ENCODE measurements around the gene STAT5A. TPM values are rescaled to one million over a fixed set of nuclear protein-coding genes. Genes with fewer than 3 reads are reported as not detected.

The STAT5A gene
- total RNA-seq, 4 donors from 2014 or later = 30.7 to 69.2 (median 33.9) TPM

- Histone ChIP-seq H3K27ac (no peak overlapping the region), H3K4me3 (no peak overlapping the region)
- peak in 1 of 2 donors; percentile 7 for DNase-seq
These were observed 4.9 kb upstream of the STAT5A start for GRCh38 chr17:42283241-42284023.

GRCh38 chr17:42284024-42284369, 4.3 kb upstream of the STAT5A start:
- H3K4me1 ChIP-seq = peaks cover 6 to 7% of the 10 kb centered on the region in 2 donors
- TF ChIP-seq POLR2A (IDR thresholded peaks at IDR 0.05) (no peak), CTCF (IDR thresholded peaks at IDR 0.05) (no peak)
- H3K36me3 ChIP-seq = no peaks in the 10 kb centered on the region
- H3K4me3 ChIP-seq = no peak overlapping the region
- H3K9me3 ChIP-seq = no peaks in the 10 kb centered on the region
- H3K27me3 ChIP-seq = no peaks in the 10 kb centered on the region
- intact Hi-C loops (cut with DNase I; ENCODE audit: low total_unique reads) = no loop called here
- no peak for DNase-seq
- no peak overlapping the region for H3K27ac ChIP-seq

More at GRCh38 chr17:42283241-42284023, 4.9 kb upstream of the STAT5A start:
- Histone ChIP-seq H3K9me3 (no peaks in the 10 kb centered on the region), H3K4me1 (peaks cover 6 to 7% of the 10 kb centered on the region in 2 donors), H3K36me3 (no peaks in the 10 kb centered on the region), H3K27me3 (no peaks in the 10 kb centered on the region)
- no peak for TF ChIP-seq POLR2A (IDR thresholded peaks at IDR 0.05)
- no peak for TF ChIP-seq CTCF (IDR thresholded peaks at IDR 0.05)
- intact Hi-C loops (cut with DNase I; ENCODE audit: low total_unique reads) = no loop called here

- H3K36me3 ChIP-seq = no peaks in the 10 kb centered on the region
- no peak overlapping the region for H3K4me3 ChIP-seq
- intact Hi-C loops (cut with DNase I; ENCODE audit: low total_unique reads) = no loop called here
- H3K4me1 ChIP-seq = peaks cover 6 to 7% of the 10 kb centered on the region in 2 donors
- no peaks in the 10 kb centered on the region for H3K9me3 ChIP-seq
- TF ChIP-seq POLR2A (IDR thresholded peaks at IDR 0.05) = no peak
- no peak for TF ChIP-seq CTCF (IDR thresholded peaks at IDR 0.05)
- DNase-seq = peak in 1 of 2 donors; percentile 11
- H3K27ac ChIP-seq = no peak overlapping the region
- no peaks in the 10 kb centered on the region for H3K27me3 ChIP-seq
These were observed 3.7 kb upstream of the STAT5A start for GRCh38 chr17:42284566-42284965.

GRCh38 chr17:42285346-42286050, 2.8 kb upstream of the STAT5A start:
- DNase-seq = peak in 1 of 2 donors; percentile 10
- H3K27ac ChIP-seq = no peak overlapping the region
- no peaks in the 10 kb centered on the region for H3K36me3 ChIP-seq
- no peaks in the 10 kb centered on the region for H3K9me3 ChIP-seq
- TF ChIP-seq CTCF (IDR thresholded peaks at IDR 0.05) (no peak), POLR2A (IDR thresholded peaks at IDR 0.05) (no peak)
- no peaks in the 10 kb centered on the region for H3K27me3 ChIP-seq
- no peak overlapping the region for H3K4me3 ChIP-seq
- H3K4me1 ChIP-seq = peaks cover 6 to 7% of the 10 kb centered on the region in 2 donors
- intact Hi-C loops (cut with DNase I; ENCODE audit: low total_unique reads) = no loop called here

All from uterus (tissue), 4 donors.